ENCODE measurements around the gene NUP98. TPM values are rescaled to one million over a fixed set of nuclear protein-coding genes. Genes with fewer than 3 reads are reported as not detected.

Gene NUP98
- total and polyA plus RNA-seq, 2 experiments from 2014 or later, result 23.6 to 81.4 TPM

DNA sequence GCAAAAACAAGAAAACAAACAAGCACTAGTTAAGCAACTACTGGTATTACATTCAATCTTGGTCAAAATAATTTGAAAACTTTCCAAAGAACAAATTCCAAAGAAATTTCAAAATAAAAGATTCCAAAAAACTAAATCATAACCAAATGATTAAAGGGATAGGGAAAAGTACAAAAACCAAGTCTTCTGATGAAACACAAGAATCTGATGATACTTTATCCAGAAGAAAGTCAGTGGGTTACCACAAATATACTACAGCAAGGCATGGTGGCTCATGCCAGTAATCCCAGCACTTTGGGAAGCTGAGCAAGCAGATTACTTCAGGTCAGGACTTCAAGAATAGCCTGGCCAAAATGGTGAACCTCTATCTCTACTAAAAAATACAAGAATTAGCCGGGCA is 59.1 kb downstream of the NUP98 start:
- no peak for DNase-seq (ENCODE audit: low spot score)
- WGBS (ENCODE audit: low lambda C conversion rate, missing lambda C conversion rate), result 89% methylated on average over 1 of the region's 1 CpG
- H3K36me3 ChIP-seq (replicated peaks; ENCODE audit: insufficient read depth, low read depth), result peaks cover 3% of the 10 kb centered on the region
- no peak overlapping the region for H3K4me2 ChIP-seq
- H3K27me3 ChIP-seq, result no peaks in the 10 kb centered on the region
- no peaks in the 10 kb centered on the region for H3K4me1 ChIP-seq (ENCODE audit: insufficient read depth)
- no peak overlapping the region for H3K4me3 ChIP-seq
- H3K9me3 ChIP-seq (ENCODE audit: low read depth), result no peaks in the 10 kb centered on the region
- H3K79me2 ChIP-seq, result peaks cover 7% of the 10 kb centered on the region
- H3K9me2 ChIP-seq (replicated peaks; ENCODE audit: insufficient read depth), result no peaks in the 10 kb centered on the region
- TF ChIP-seq EZH2 (IDR thresholded peaks at IDR 0.05; ENCODE audit: borderline replicate concordance), result no peak
- TF ChIP-seq CTCF (IDR thresholded peaks at IDR 0.05; ENCODE audit: poor library complexity), result no peak
- no peak for TF ChIP-seq EZH2phosphoT487 (IDR thresholded peaks at IDR 0.05; ENCODE audit: low read depth, severe bottlenecking, unreplicated experiment)
- H3K27ac ChIP-seq, result no peak overlapping the region
- H4K20me1 ChIP-seq (ENCODE audit: insufficient read depth, poor library complexity, severe bottlenecking), result no peaks in the 10 kb centered on the region
- H2AFZ ChIP-seq, result no peak overlapping the region

- H3K9me3 ChIP-seq (ENCODE audit: low read depth), result no peaks in the 10 kb centered on the region
- WGBS (ENCODE audit: low lambda C conversion rate, missing lambda C conversion rate), result over 99% methylated on average over 10 of the region's 11 CpGs
- TF ChIP-seq CTCF (IDR thresholded peaks at IDR 0.05; ENCODE audit: poor library complexity) (no peak), EZH2 (IDR thresholded peaks at IDR 0.05; ENCODE audit: borderline replicate concordance) (no peak), EZH2phosphoT487 (IDR thresholded peaks at IDR 0.05; ENCODE audit: low read depth, severe bottlenecking, unreplicated experiment) (no peak)
These were observed 59.9 kb downstream of the NUP98 start for GRCh38 chr11:3737386-3737933.

GRCh38 chr11:3736816-3737215 is 60.5 kb downstream of the NUP98 start:
- H4K20me1 ChIP-seq (ENCODE audit: insufficient read depth, poor library complexity, severe bottlenecking), result no peaks in the 10 kb centered on the region
- no peaks in the 10 kb centered on the region for H3K4me1 ChIP-seq (ENCODE audit: insufficient read depth)
- no peak overlapping the region for H2AFZ ChIP-seq
- no peak overlapping the region for H3K27ac ChIP-seq
- H3K36me3 ChIP-seq (replicated peaks; ENCODE audit: insufficient read depth, low read depth), result peaks cover 3% of the 10 kb centered on the region
- no peak overlapping the region for H3K4me3 ChIP-seq
- no peaks in the 10 kb centered on the region for H3K27me3 ChIP-seq
- H3K9me3 ChIP-seq (ENCODE audit: low read depth), result no peaks in the 10 kb centered on the region
- peaks cover 6% of the 10 kb centered on the region for H3K79me2 ChIP-seq
- no peaks in the 10 kb centered on the region for H3K9me2 ChIP-seq (replicated peaks; ENCODE audit: insufficient read depth)
- no peak for DNase-seq (ENCODE audit: low spot score)
- no peak overlapping the region for H3K4me2 ChIP-seq
- TF ChIP-seq EZH2phosphoT487 (IDR thresholded peaks at IDR 0.05; ENCODE audit: low read depth, severe bottlenecking, unreplicated experiment), result no peak
- no peak for TF ChIP-seq EZH2 (IDR thresholded peaks at IDR 0.05; ENCODE audit: borderline replicate concordance)
- no peak for TF ChIP-seq CTCF (IDR thresholded peaks at IDR 0.05; ENCODE audit: poor library complexity)

More at GRCh38 chr11:3737386-3737933, 59.9 kb downstream of the NUP98 start:
- no peaks in the 10 kb centered on the region for H3K9me2 ChIP-seq (replicated peaks; ENCODE audit: insufficient read depth)
- no peak for DNase-seq (ENCODE audit: low spot score)
- no peak overlapping the region for H3K4me2 ChIP-seq
- H3K27ac ChIP-seq, result no peak overlapping the region
- no peak overlapping the region for H3K4me3 ChIP-seq
- H3K27me3 ChIP-seq, result no peaks in the 10 kb centered on the region
- H3K4me1 ChIP-seq (ENCODE audit: insufficient read depth), result no peaks in the 10 kb centered on the region
- H3K36me3 ChIP-seq (replicated peaks; ENCODE audit: insufficient read depth, low read depth), result peaks cover 3% of the 10 kb centered on the region
- H2AFZ ChIP-seq, result no peak overlapping the region
- H4K20me1 ChIP-seq (ENCODE audit: insufficient read depth, poor library complexity, severe bottlenecking), result no peaks in the 10 kb centered on the region
- peaks cover 7% of the 10 kb centered on the region for H3K79me2 ChIP-seq

DNA sequence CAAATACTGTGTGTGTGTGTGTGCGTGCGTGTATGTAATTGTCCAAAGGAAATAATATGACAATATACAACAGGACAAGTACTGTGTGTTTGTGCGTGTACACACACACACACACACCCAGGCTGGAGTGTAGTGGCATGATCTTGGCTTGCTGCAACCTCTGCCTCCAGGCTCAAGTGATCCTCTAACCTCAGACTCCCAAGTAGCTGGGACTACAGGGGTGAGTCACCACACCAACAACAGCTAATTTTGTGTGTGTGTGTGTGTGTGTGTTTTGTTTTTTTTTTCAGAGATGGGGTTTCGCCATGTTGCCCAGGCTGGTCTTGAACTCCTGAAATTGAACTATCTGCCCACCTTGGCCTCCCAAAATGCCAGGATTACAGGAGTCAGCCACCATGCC is 61.5 kb downstream of the NUP98 start:
- no peaks in the 10 kb centered on the region for H3K9me2 ChIP-seq (replicated peaks; ENCODE audit: insufficient read depth)
- 100% methylated on average over 4 of the region's 4 CpGs for WGBS (ENCODE audit: low lambda C conversion rate, missing lambda C conversion rate)
- H3K9me3 ChIP-seq (ENCODE audit: low read depth), result no peaks in the 10 kb centered on the region
- H4K20me1 ChIP-seq (ENCODE audit: insufficient read depth, poor library complexity, severe bottlenecking), result no peaks in the 10 kb centered on the region
- H2AFZ ChIP-seq, result no peak overlapping the region
- peaks cover 3% of the 10 kb centered on the region for H3K36me3 ChIP-seq (replicated peaks; ENCODE audit: insufficient read depth, low read depth)
- peaks cover 4% of the 10 kb centered on the region for H3K79me2 ChIP-seq
- no peak overlapping the region for H3K4me3 ChIP-seq
- H3K4me2 ChIP-seq, result no peak overlapping the region
- no peaks in the 10 kb centered on the region for H3K4me1 ChIP-seq (ENCODE audit: insufficient read depth)
- TF ChIP-seq EZH2phosphoT487 (IDR thresholded peaks at IDR 0.05; ENCODE audit: low read depth, severe bottlenecking, unreplicated experiment) (no peak), CTCF (IDR thresholded peaks at IDR 0.05; ENCODE audit: poor library complexity) (no peak), EZH2 (IDR thresholded peaks at IDR 0.05; ENCODE audit: borderline replicate concordance) (no peak)
- DNase-seq (ENCODE audit: low spot score), result no peak
- H3K27me3 ChIP-seq, result no peaks in the 10 kb centered on the region
- no peak overlapping the region for H3K27ac ChIP-seq
